Activated CD4-positive, alpha-beta memory T cell treated with anti-CD3 and anti-CD28 coated beads for 36 hours (primary cell): Measurements from ENCODE around the gene NPEPL1. TPM values are rescaled to one million over a fixed set of nuclear protein-coding genes. Genes with fewer than 3 reads are reported as not detected.

Experiments used
- CTCF ChIA-PET: fragments of 350-600 bp; sonication (Branson Sonifier 250); formaldehyde crosslinking; loops from one replicate; lab custom pipeline; 2021; ENCODE audit warnings: antibody characterized with exemption, inconsistent platforms; lab: Charles Lee
- POLR2A ChIA-PET: fragments of 350-600 bp; sonication (Branson Sonifier 250); formaldehyde crosslinking; loops from one replicate; lab custom pipeline; 2021; ENCODE audit warnings: antibody characterized with exemption; lab: Charles Lee
- DNase-seq: peaks from one replicate; pipeline ENCODE4 v3.0.0-alpha.2; 2020
- H3K27ac Mint-ChIP-seq: one replicate; pipeline ENCODE4 v1.8.0; 2021; ENCODE audit warnings: mixed read lengths
- H3K27me3 Mint-ChIP-seq: one replicate; pipeline ENCODE4 v1.8.0; 2021; ENCODE audit warnings: mixed read lengths
- H3K36me3 Mint-ChIP-seq: one replicate; pipeline ENCODE4 v1.8.0; 2021; ENCODE audit warnings: mixed read lengths
- H3K4me1 Mint-ChIP-seq: one replicate; pipeline ENCODE4 v1.8.0; 2021; ENCODE audit warnings: low read depth, mixed read lengths
- H3K4me3 Mint-ChIP-seq: one replicate; pipeline ENCODE4 v1.8.0; 2021; ENCODE audit warnings: mild to moderate bottlenecking, mixed read lengths
- H3K9me3 Mint-ChIP-seq: one replicate; pipeline ENCODE4 v1.8.0; 2021; ENCODE audit warnings: mixed read lengths
- intact Hi-C: fragments of 100-400 bp; cut with micrococcal nuclease; formaldehyde crosslinking; loops from one replicate; pipeline ENCODE4 v1.15.1; 2023
- total RNA-seq, 2 experiments: library from RNA; stranded (reverse); gene quantifications; one replicate each; pipeline ENCODE4 v1.2.3, GENCODE V29; 2021

The NPEPL1 gene
- total RNA-seq, 2 experiments from 2014 or later = 17.8 to 18.8 TPM

DNA sequence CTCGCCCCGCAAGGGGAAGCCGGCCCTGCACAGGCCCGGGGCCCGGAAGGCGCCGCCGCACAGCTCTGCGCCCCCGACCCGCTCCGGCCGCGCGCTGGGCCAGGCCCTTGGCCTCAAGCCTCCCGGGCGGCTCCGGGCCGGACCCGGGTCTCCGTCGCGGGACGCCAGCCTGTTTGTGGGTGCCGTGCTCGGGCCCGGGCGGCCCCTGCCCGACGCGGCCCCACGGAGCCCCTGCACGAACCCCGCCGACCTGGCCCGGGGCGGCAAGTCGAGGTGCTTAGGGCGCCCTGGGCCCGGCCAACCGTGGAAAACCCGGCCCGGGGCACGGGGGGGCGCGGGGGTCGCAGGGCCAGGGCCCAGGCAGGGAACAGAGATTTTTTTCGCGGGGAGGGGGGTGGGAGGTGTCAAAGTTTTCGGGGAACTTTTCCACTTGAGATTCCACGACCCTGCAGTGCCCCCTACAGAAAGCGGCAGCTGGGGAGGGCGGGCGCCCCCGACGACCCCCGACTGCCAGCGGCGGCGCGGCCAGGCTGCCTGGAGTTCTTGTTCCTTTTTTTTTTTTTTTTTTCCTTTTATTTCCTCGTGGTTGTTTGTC, 42.3 kb upstream of the NPEPL1 start:
- Mint-ChIP-seq H3K4me3 (peak overlapping the region; percentile 99), H3K27ac (peak overlapping the region; percentile 100), H3K9me3 (no peaks in the 10 kb centered on the region), H3K27me3 (no peaks in the 10 kb centered on the region), H3K4me1 (peaks cover 15% of the 10 kb centered on the region), H3K36me3 (peaks cover 18% of the 10 kb centered on the region)
- ChIA-PET POLR2A (interaction anchor here (0.6 to 3.4 kb wide), 10 partner anchors 10 to 332 kb away, joined by 3 to 32 read pairs (median 4); partner anchors contain the start of genes NELFCD, NPEPL1 and VAPB), CTCF (interaction anchor here (0.6 to 2.7 kb wide), 17 partner anchors 9 to 413 kb away, joined by 3 to 37 read pairs (median 3); partner anchors contain the start of gene NPEPL1)
- intact Hi-C loops = loop anchor here (1.0 to 10.0 kb wide), 7 partner anchors 16 to 1025 kb away; partner anchors contain the start of genes GNAS, GNAS-AS1, NELFCD and VAPB
- DNase-seq = peak; percentile 41

DNA sequence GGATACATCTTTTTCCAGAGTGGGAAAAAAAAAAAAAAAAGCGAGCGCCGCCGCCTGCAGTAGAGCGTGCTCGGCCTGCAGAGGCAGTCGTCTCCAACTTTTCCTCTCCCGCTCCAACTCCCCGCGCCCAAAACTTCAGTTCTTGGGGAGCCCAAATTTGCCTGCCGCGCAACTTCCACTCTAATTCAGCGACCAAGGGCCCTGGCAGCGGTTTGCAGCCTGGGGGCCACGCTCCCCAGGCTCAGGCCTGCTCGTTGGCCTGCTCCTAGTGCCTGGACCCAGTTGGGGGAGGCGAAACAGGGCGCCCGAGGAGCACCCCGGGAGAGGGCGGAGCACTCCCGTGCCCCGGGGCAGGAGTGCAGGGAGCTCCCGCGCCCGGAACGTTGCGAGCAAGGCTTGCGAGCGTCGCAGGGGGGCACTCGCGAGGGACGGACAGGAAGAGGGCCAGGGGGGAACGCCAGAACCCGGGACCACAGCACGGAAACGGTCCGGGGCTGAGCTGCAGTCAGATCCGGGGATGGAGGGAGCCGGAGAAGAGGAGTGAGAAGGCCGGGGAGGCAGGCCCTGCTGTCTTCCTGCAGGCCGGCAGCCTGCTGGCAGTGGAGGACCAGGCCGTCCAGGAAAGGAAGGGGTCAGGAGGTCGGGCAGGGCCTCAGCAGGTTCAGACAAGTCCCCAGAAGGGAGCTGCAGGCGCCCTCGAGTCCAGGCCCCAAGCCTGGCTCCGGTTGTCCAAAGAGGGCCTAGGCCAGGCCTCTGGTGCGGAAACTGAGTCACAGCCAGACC, 41.6 kb upstream of the NPEPL1 start, which contains the start of gene STX16:
Gene STX16 (plus strand): TSS at position 508 of the 783 bp plus-strand sequence. CDS start 724 bp downstream, outside the sequence.
- H3K36me3 Mint-ChIP-seq = peaks cover 21% of the 10 kb centered on the region
- H3K27me3 Mint-ChIP-seq = no peaks in the 10 kb centered on the region
- ChIA-PET POLR2A (interaction anchor here (0.6 to 3.4 kb wide), 20 partner anchors 9 to 941 kb away, joined by 3 to 32 read pairs (median 4); partner anchors contain the start of genes NELFCD, NPEPL1, PMEPA1 and VAPB), CTCF (interaction anchor here (0.6 to 2.7 kb wide), 28 partner anchors 9 to 1271 kb away, joined by 3 to 37 read pairs (median 3); partner anchors contain the start of genes ATP5F1E, NPEPL1 and VAPB)
- H3K4me3 Mint-ChIP-seq = peak within 1 kb of the TSS; percentile 99
- intact Hi-C loops = loop anchor here (1.0 to 10.0 kb wide), 7 partner anchors 17 to 1026 kb away; partner anchors contain the start of genes GNAS, GNAS-AS1, NELFCD and VAPB
- H3K4me1 Mint-ChIP-seq = peaks cover 17% of the 10 kb centered on the region
- no peaks in the 10 kb centered on the region for H3K9me3 Mint-ChIP-seq
- peak within 1 kb of the TSS; percentile 100 for H3K27ac Mint-ChIP-seq
- peak; percentile 93 for DNase-seq

GRCh38 chr20:58651559-58651945, 41.0 kb upstream of the NPEPL1 start:
- peak overlapping the region; percentile 100 for H3K27ac Mint-ChIP-seq
- ChIA-PET CTCF (interaction anchor here (0.7 to 2.7 kb wide), 25 partner anchors 9 to 1271 kb away, joined by 3 to 37 read pairs (median 3); partner anchors contain the start of genes ATP5F1E, NPEPL1 and VAPB), POLR2A (interaction anchor here (0.6 to 3.4 kb wide), 22 partner anchors 9 to 941 kb away, joined by 3 to 32 read pairs (median 4); partner anchors contain the start of genes NELFCD, NPEPL1, PMEPA1 and VAPB)
- H3K9me3 Mint-ChIP-seq = no peaks in the 10 kb centered on the region
- intact Hi-C loops = loop anchor here (5.0 to 10.0 kb wide), 6 partner anchors 169 to 1027 kb away; partner anchors contain the start of genes GNAS, GNAS-AS1, NELFCD and VAPB
- no peak for DNase-seq
- H3K27me3 Mint-ChIP-seq = no peaks in the 10 kb centered on the region
- peaks cover 21% of the 10 kb centered on the region for H3K36me3 Mint-ChIP-seq
- peak overlapping the region; percentile 99 for H3K4me3 Mint-ChIP-seq
- H3K4me1 Mint-ChIP-seq = peaks cover 23% of the 10 kb centered on the region

- ChIA-PET POLR2A (interaction anchor here (0.7 to 3.4 kb wide), 16 partner anchors 8 to 942 kb away, joined by 3 to 32 read pairs (median 4); partner anchors contain the start of genes NPEPL1, PMEPA1 and VAPB), CTCF (interaction anchor here (0.6 to 2.7 kb wide), 11 partner anchors 8 to 1272 kb away, joined by 3 to 37 read pairs (median 3); partner anchors contain the start of genes ATP5F1E, NPEPL1 and VAPB)
- H3K9me3 Mint-ChIP-seq = no peaks in the 10 kb centered on the region
- peak overlapping the region; percentile 100 for H3K27ac Mint-ChIP-seq
- intact Hi-C loops = loop anchor here (1.0 to 10.0 kb wide), 13 partner anchors 8 to 1027 kb away; partner anchors contain the start of genes ATP5F1E, GNAS, GNAS-AS1 and NELFCD
- no peaks in the 10 kb centered on the region for H3K27me3 Mint-ChIP-seq
- H3K4me3 Mint-ChIP-seq = peak overlapping the region; percentile 99
- peak; percentile 81 for DNase-seq
- peaks cover 21% of the 10 kb centered on the region for H3K36me3 Mint-ChIP-seq
- peaks cover 28% of the 10 kb centered on the region for H3K4me1 Mint-ChIP-seq
Measured at GRCh38 chr20:58651946-58652605, 40.5 kb upstream of the NPEPL1 start.

GRCh38 chr20:58652606-58653294, 39.9 kb upstream of the NPEPL1 start:
- DNase-seq = no peak
- Mint-ChIP-seq H3K9me3 (no peaks in the 10 kb centered on the region), H3K4me1 (peaks cover 35% of the 10 kb centered on the region), H3K27me3 (no peaks in the 10 kb centered on the region), H3K36me3 (peaks cover 21% of the 10 kb centered on the region), H3K27ac (peak overlapping the region; percentile 100), H3K4me3 (peak overlapping the region; percentile 99)
- ChIA-PET CTCF (interaction anchor here (0.6 to 2.7 kb wide), 4 partner anchors 7 to 187 kb away, joined by 3 to 37 read pairs (median 9); partner anchors contain the start of gene NPEPL1), POLR2A (interaction anchor here (0.7 to 3.4 kb wide), 10 partner anchors 8 to 470 kb away, joined by 3 to 32 read pairs (median 3); partner anchors contain the start of genes NPEPL1 and VAPB)
- intact Hi-C loops = loop anchor here (1.0 to 10.0 kb wide), 13 partner anchors 8 to 1028 kb away; partner anchors contain the start of genes ATP5F1E, GNAS, GNAS-AS1 and NELFCD

GRCh38 chr20:58654337-58654736, 38.3 kb upstream of the NPEPL1 start:
- CTCF ChIA-PET = interaction anchor here (0.6 to 1.5 kb wide), 2 partner anchors 185 to 418 kb away, joined by 3 read pairs; no protein-coding TSS in a partner anchor
- Mint-ChIP-seq H3K36me3 (peaks cover 26% of the 10 kb centered on the region), H3K9me3 (no peaks in the 10 kb centered on the region), H3K27ac (no peak overlapping the region), H3K4me3 (peak overlapping the region; percentile 16), H3K27me3 (no peaks in the 10 kb centered on the region), H3K4me1 (peaks cover 47% of the 10 kb centered on the region)
- intact Hi-C loops = loop anchor here (5.0 to 10.0 kb wide), 6 partner anchors 172 to 1030 kb away; partner anchors contain the start of genes GNAS, GNAS-AS1, NELFCD and VAPB
- POLR2A ChIA-PET = no interaction called here
- no peak for DNase-seq

GRCh38 chr20:58655328-58656107, 37.1 kb upstream of the NPEPL1 start:
- H3K4me1 Mint-ChIP-seq = peaks cover 59% of the 10 kb centered on the region
- ChIA-PET POLR2A (interaction anchor here (0.8 kb wide), 1 partner anchor 36 kb away, joined by 3 read pairs; no protein-coding TSS in a partner anchor), CTCF (interaction anchor here (0.6 to 1.5 kb wide), 3 partner anchors 37 to 376 kb away, joined by 3 to 4 read pairs (median 3); no protein-coding TSS in a partner anchor)

DNA sequence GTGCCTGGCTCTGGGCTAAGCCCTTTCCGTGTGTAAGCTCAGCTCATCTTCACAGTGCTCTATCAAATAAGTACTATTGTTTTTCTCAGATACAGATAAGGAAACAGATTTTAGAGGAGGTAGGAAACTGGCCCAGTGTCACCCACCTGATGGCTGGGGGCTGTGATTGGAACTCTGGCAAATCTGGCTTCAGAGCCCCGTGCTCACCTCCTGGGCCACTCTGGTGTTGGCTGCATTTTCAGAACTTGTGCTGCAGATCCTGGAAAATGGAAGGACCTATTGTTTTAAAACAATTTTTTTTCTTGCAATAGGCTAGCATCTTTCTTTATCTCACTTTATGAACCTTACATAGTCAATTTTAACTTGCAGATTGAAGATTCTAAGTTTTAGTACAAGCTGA, 35.8 kb upstream of the NPEPL1 start:
- intact Hi-C loops = loop anchor here (10.0 kb wide), 1 partner anchor 1032 kb away; the partner anchor contains the start of gene ZBP1
- Mint-ChIP-seq H3K27me3 (no peaks in the 10 kb centered on the region), H3K27ac (peak overlapping the region; percentile 75), H3K4me1 (peaks cover 70% of the 10 kb centered on the region), H3K4me3 (peak overlapping the region; percentile 17), H3K36me3 (peaks cover 21% of the 10 kb centered on the region), H3K9me3 (no peaks in the 10 kb centered on the region)
- ChIA-PET CTCF (interaction anchor here (1.0 kb wide), 1 partner anchor 176 kb away, joined by 3 read pairs; no protein-coding TSS in a partner anchor), POLR2A (interaction anchor here (0.7 to 0.8 kb wide), 2 partner anchors 19 to 35 kb away, joined by 3 read pairs; no protein-coding TSS in a partner anchor)
- no peak for DNase-seq

More at GRCh38 chr20:58655328-58656107, 37.1 kb upstream of the NPEPL1 start:
- DNase-seq = no peak
- H3K36me3 Mint-ChIP-seq = peaks cover 26% of the 10 kb centered on the region
- H3K27ac Mint-ChIP-seq = peak overlapping the region; percentile 74
- no peaks in the 10 kb centered on the region for H3K27me3 Mint-ChIP-seq
- intact Hi-C loops = loop anchor here (10.0 kb wide), 1 partner anchor 1031 kb away; the partner anchor contains the start of gene ZBP1
- H3K9me3 Mint-ChIP-seq = no peaks in the 10 kb centered on the region
- peak overlapping the region; percentile 37 for H3K4me3 Mint-ChIP-seq

DNA sequence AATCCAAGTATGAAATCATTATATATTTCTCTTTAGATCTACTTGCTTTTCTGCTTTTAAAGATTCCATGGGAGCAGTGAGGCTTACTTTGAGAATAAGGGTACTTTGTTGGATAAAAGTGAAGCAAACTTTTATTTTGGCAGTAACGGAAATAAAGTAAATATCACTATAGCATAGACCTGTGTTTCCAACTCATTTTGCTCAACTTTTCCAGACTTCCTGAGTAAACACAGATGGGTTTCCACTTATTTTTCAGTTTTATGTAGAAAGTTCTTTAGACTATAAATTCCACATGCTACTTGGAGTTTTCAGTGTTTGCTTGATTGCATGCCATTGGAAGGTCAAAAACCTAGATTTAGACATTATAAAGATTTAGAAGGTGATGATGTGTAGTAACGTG, 35.3 kb upstream of the NPEPL1 start:
- ChIA-PET CTCF (interaction anchor here (1.0 kb wide), 1 partner anchor 176 kb away, joined by 3 read pairs; no protein-coding TSS in a partner anchor), POLR2A (no interaction called here)
- intact Hi-C loops = loop anchor here (10.0 kb wide), 1 partner anchor 1032 kb away; the partner anchor contains the start of gene ZBP1
- Mint-ChIP-seq H3K27ac (peak overlapping the region; percentile 32), H3K36me3 (peaks cover 18% of the 10 kb centered on the region), H3K4me3 (no peak overlapping the region), H3K27me3 (no peaks in the 10 kb centered on the region), H3K4me1 (peaks cover 74% of the 10 kb centered on the region), H3K9me3 (no peaks in the 10 kb centered on the region)
- no peak for DNase-seq
